IMR-90 (cell line): ENCODE data around the gene ANKRD6. TPM values are rescaled to one million over a fixed set of nuclear protein-coding genes. Genes with fewer than 3 reads are reported as not detected.
A peak's percentile ranks its signal among the peaks of the same experiment; 100 is the strongest.

Experiments used
- ATAC-seq: fragments of 200-7000 bp; cut with Tn5 transposase; 2 replicates; pipeline ENCODE4 v1.9.1; 2020; ENCODE audit warnings: low read depth, mild to moderate bottlenecking, moderate library complexity
- BruUV-seq: library from RNA; stranded (reverse); fragments of 400-500 nt; replicated peaks from 2 replicates; lab custom pipeline; 2021; lab: Mats Ljungman, UMichigan
- CTCF ChIA-PET: fragments of 300-600 bp; formaldehyde crosslinking; extraction: SDS; loops from one replicate; lab custom pipeline; 2021; ENCODE audit warnings: antibody characterized with exemption; lab: Yijun Ruan, JAX
- POLR2A ChIA-PET: fragments of 300-600 bp; sonication (Branson Sonifier 250); formaldehyde crosslinking; loops from one replicate; lab custom pipeline; 2022; ENCODE audit warnings: antibody characterized with exemption; ENCODE audit not compliant: unreplicated experiment; lab: Charles Lee
- DNase-seq: peaks from one replicate; pipeline ENCODE4 v3.0.0; 2013
- H2AFZ ChIP-seq: replicated peaks from 2 replicates; pipeline ENCODE3; 2013; ENCODE audit warnings: low read length, mild to moderate bottlenecking; ENCODE audit not compliant: poor library complexity
- H2AK5ac ChIP-seq: 2 replicates; pipeline ENCODE4 v1.6.1; 2013; ENCODE audit warnings: low read depth, low read length, inconsistent platforms
- H2AK9ac ChIP-seq: replicated peaks from 2 replicates; pipeline ENCODE3; 2013; ENCODE audit warnings: mild to moderate bottlenecking, low read depth, low read length, moderate library complexity; ENCODE audit not compliant: poor library complexity
- H2BK120ac ChIP-seq: 2 replicates; pipeline ENCODE4 v1.6.1; 2013; ENCODE audit warnings: low read depth, low read length, inconsistent platforms
- H2BK15ac ChIP-seq: 3 replicates; pipeline ENCODE4 v1.6.1; 2013; ENCODE audit warnings: low read depth, low read length, inconsistent platforms
- H2BK20ac ChIP-seq: 2 replicates; pipeline ENCODE4 v1.6.1; 2013; ENCODE audit warnings: low read depth, mild to moderate bottlenecking, inconsistent platforms, low read length, moderate library complexity
- H2BK5ac ChIP-seq: 2 replicates; pipeline ENCODE4 v1.6.1; 2013; ENCODE audit warnings: mild to moderate bottlenecking, low read depth, low read length, inconsistent platforms; ENCODE audit not compliant: poor library complexity, severe bottlenecking
- H3K14ac ChIP-seq: replicated peaks from 2 replicates; pipeline ENCODE4 v1.6.1; 2013; ENCODE audit warnings: low read depth, low read length, inconsistent platforms
- H3K18ac ChIP-seq: 2 replicates; pipeline ENCODE4 v1.6.1; 2013; ENCODE audit warnings: low read depth, low read length, control low read depth
- H3K23ac ChIP-seq: 2 replicates; pipeline ENCODE4 v1.6.1; 2013; ENCODE audit warnings: low read depth, low read length, inconsistent platforms
- H3K27ac ChIP-seq: 2 replicates; pipeline ENCODE4 v1.5.1; 2013; ENCODE audit warnings: mild to moderate bottlenecking, control low read depth, low read length; ENCODE audit not compliant: insufficient read depth
- H3K27me3 ChIP-seq: 2 replicates; pipeline ENCODE4 v1.6.1; 2013; ENCODE audit warnings: low read length; ENCODE audit not compliant: control insufficient read depth, insufficient read depth
- H3K36me3 ChIP-seq: 2 replicates; pipeline ENCODE4 v1.6.1; 2013; ENCODE audit warnings: low read length, mixed read lengths; ENCODE audit not compliant: control insufficient read depth, insufficient read depth
- H3K4ac ChIP-seq: 2 replicates; pipeline ENCODE4 v1.6.1; 2013; ENCODE audit warnings: low read depth, low read length, inconsistent platforms
- H3K4me1 ChIP-seq: 2 replicates; pipeline ENCODE4 v1.6.1; 2013; ENCODE audit warnings: low read length, mixed read lengths; ENCODE audit not compliant: control insufficient read depth, insufficient read depth
- H3K4me2 ChIP-seq: 2 replicates; pipeline ENCODE4 v1.6.1; 2013; ENCODE audit warnings: low read depth, mild to moderate bottlenecking, control low read depth, low read length, moderate library complexity
- H3K4me3 ChIP-seq: 2 replicates; pipeline ENCODE4 v1.5.1; 2013; ENCODE audit warnings: low read depth, mild to moderate bottlenecking, control low read depth, low read length, moderate library complexity; ENCODE audit not compliant: insufficient read depth
- H3K56ac ChIP-seq: 2 replicates; pipeline ENCODE4 v1.6.1; 2013; ENCODE audit warnings: low read length, inconsistent platforms; ENCODE audit not compliant: insufficient read depth; ENCODE audit errors: extremely low read depth
- H3K79me1 ChIP-seq, 2 experiments: 2 replicates each; pipeline ENCODE4 v1.6.1; 2013; ENCODE audit warnings: low read length in 2 of 2, inconsistent platforms in 1 of 2, low read depth in 1 of 2
- H3K9ac ChIP-seq: 2 replicates; pipeline ENCODE4 v1.6.1; 2013; ENCODE audit warnings: low read depth, low read length, control low read depth
- H3K9me1 ChIP-seq: 2 replicates; pipeline ENCODE4 v1.6.1; 2013; ENCODE audit warnings: low read length, inconsistent platforms; ENCODE audit not compliant: insufficient read depth
- H3K9me3 ChIP-seq: 2 replicates; pipeline ENCODE4 v1.6.1; 2013; ENCODE audit warnings: low read length; ENCODE audit not compliant: control insufficient read depth, insufficient read depth
- H4K20me1 ChIP-seq: 2 replicates; pipeline ENCODE4 v1.6.1; 2013; ENCODE audit warnings: low read length, inconsistent platforms; ENCODE audit not compliant: insufficient read depth
- H4K5ac ChIP-seq: 2 replicates; pipeline ENCODE4 v1.6.1; 2013; ENCODE audit warnings: mild to moderate bottlenecking, low read depth, low read length, control low read depth
- H4K8ac ChIP-seq, 2 experiments: 2 replicates each; pipeline ENCODE4 v1.6.1; 2013; ENCODE audit warnings: low read depth in 2 of 2, low read length in 2 of 2, control low read depth in 1 of 2, inconsistent platforms in 1 of 2
- H4K91ac ChIP-seq: 2 replicates; pipeline ENCODE4 v1.6.1; 2013; ENCODE audit warnings: low read depth, low read length, inconsistent platforms; ENCODE audit not compliant: insufficient read depth
- BHLHE40 ChIP-seq: fragments of 150-350 bp; IDR thresholded peaks from 2 replicates; pipeline ENCODE4 v1.6.1; 2016; ENCODE audit warnings: mild to moderate bottlenecking, low read depth, low read length
- CHD1 ChIP-seq: IDR thresholded peaks from 2 replicates; pipeline ENCODE4 v1.6.1; 2012; ENCODE audit warnings: low read depth, low read length, improper control_type of control experiment
- CTCF ChIP-seq: conservative IDR thresholded peaks from 2 replicates; pipeline ENCODE4 v1.5.1; 2012; ENCODE audit warnings: mild to moderate bottlenecking, low read depth, low read length, improper control_type of control experiment
- ELK1 ChIP-seq: fragments of 150-350 bp; IDR thresholded peaks from 2 replicates; pipeline ENCODE4 v1.6.1; 2016; ENCODE audit warnings: low read depth, mild to moderate bottlenecking, low read length, moderate library complexity, borderline replicate concordance
- FOS ChIP-seq: fragments of 150-350 bp; IDR thresholded peaks from 2 replicates; pipeline ENCODE4 v1.6.1; 2016; ENCODE audit warnings: low read depth, low read length
- MAFK ChIP-seq: IDR thresholded peaks from 2 replicates; pipeline ENCODE4 v1.6.1; 2012; ENCODE audit warnings: low read depth, low read length, improper control_type of control experiment
- MAZ ChIP-seq: IDR thresholded peaks from 2 replicates; pipeline ENCODE4 v1.6.1; 2012; ENCODE audit warnings: low read depth, mild to moderate bottlenecking, low read length, improper control_type of control experiment, moderate library complexity, borderline replicate concordance
- NFE2L2 ChIP-seq: fragments of 150-350 bp; IDR thresholded peaks from 2 replicates; pipeline ENCODE4 v1.6.1; 2016; ENCODE audit warnings: low read depth, mild to moderate bottlenecking, low read length
- POLR2A ChIP-seq: IDR thresholded peaks from 2 replicates; pipeline ENCODE4 v1.6.1; 2012; ENCODE audit warnings: mild to moderate bottlenecking, low read depth, low read length
- RAD21 ChIP-seq: IDR thresholded peaks from 2 replicates; pipeline ENCODE4 v1.6.1; 2012; ENCODE audit warnings: low read length, improper control_type of control experiment
- RCOR1 ChIP-seq: IDR thresholded peaks from 2 replicates; pipeline ENCODE4 v1.6.1; 2012; ENCODE audit warnings: mild to moderate bottlenecking, low read length, improper control_type of control experiment; ENCODE audit not compliant: insufficient replicate concordance
- RFX5 ChIP-seq: IDR thresholded peaks from 2 replicates; pipeline ENCODE4 v1.8.0; 2012; ENCODE audit warnings: low read depth, mild to moderate bottlenecking, low read length, moderate library complexity
- SMC3 ChIP-seq: fragments of 150-350 bp; IDR thresholded peaks from 2 replicates; pipeline ENCODE4 v1.6.1; 2016; ENCODE audit warnings: low read depth, mild to moderate bottlenecking, antibody characterized with exemption, low read length, moderate library complexity
- WGBS, 2 experiments: methylation state at CpG; one replicate each; pipeline versions ENCODE4 v1.1.5 to v1.1.7; 2013; ENCODE audit warnings: missing lambda C conversion rate in 2 of 2; ENCODE audit not compliant: insufficient read length in 1 of 2; ENCODE audit errors: extremely low coverage in 2 of 2; 5-methylcytosine and 5-hydroxymethylcytosine counted together
- dilution Hi-C: fragments of 300-500 bp; cut with HindIII; formaldehyde crosslinking; loops from one replicate; pipeline ENCODE4 v1.14.3; 2018; ENCODE audit warnings: low sequenced_read_pairs; ENCODE audit not compliant: unreplicated experiment
- in situ Hi-C: fragments of 300-500 bp; cut with MboI; formaldehyde crosslinking; loops from 3 replicates; pipeline ENCODE4 v1.14.3; 2019; ENCODE audit warnings: low sequenced_read_pairs, inconsistent platforms, mixed read lengths
- intact Hi-C: fragments of 100-400 bp; cut with micrococcal nuclease; formaldehyde crosslinking; loops from 2 replicates; pipeline ENCODE4 v1.10.0; 2022
- polyA plus RNA-seq, 3 experiments: library from polyadenylated mRNA; depleted of rRNA; stranded (reverse); fragments of >200 nt; gene quantifications; 2 replicates each; pipeline ENCODE4 v1.2.3, GENCODE V29; 2012; ENCODE audit warnings: low replicate concordance in 1 of 3
- total RNA-seq: library from RNA; depleted of rRNA; stranded (reverse); fragments of >200 nt; gene quantifications from 2 replicates; pipeline ENCODE4 v1.2.3, GENCODE V29; 2012

Gene ANKRD6
- total and polyA plus RNA-seq, 2 of the 4 experiments (the other 2 are of a cell fraction): 0.12 to 0.18 TPM

- no peak overlapping the region for H2BK20ac ChIP-seq
- no peak overlapping the region for H4K8ac ChIP-seq
- no peak overlapping the region for H2BK5ac ChIP-seq
- no peaks in the 10 kb centered on the region for H3K79me1 ChIP-seq
- H3K9me1 ChIP-seq: 0 out of 2 replicates have a peak, but pooled peaks cover 6% of the 10 kb centered on the region
- H4K5ac ChIP-seq: no peak overlapping the region
- no peak overlapping the region for H3K27ac ChIP-seq
- no peak overlapping the region for H3K4ac ChIP-seq
- no peak overlapping the region for H2AK5ac ChIP-seq
- in situ Hi-C loops (loop anchor here (25.0 kb wide), 1 partner anchor 632 kb away; no protein-coding TSS in a partner anchor), dilution Hi-C loops (no loop called here), intact Hi-C loops (no loop called here)
- POLR2A ChIA-PET: no interaction called here
- no peaks in the 10 kb centered on the region; the same call in 1 of the 2 replicates for H3K27me3 ChIP-seq
- DNase-seq: no peak
- H3K9me3 ChIP-seq: no peaks in the 10 kb centered on the region
- no peaks in the 10 kb centered on the region for H4K20me1 ChIP-seq
- no TSS peak for BruUV-seq
- no peak overlapping the region for H3K14ac ChIP-seq
- no peak overlapping the region for H2AK9ac ChIP-seq
- H3K56ac ChIP-seq: no peak overlapping the region
- TF ChIP-seq MAFK (no peak), FOS (no peak), RFX5 (no peak), RAD21 (no peak), NFE2L2 (no peak), RCOR1 (no peak), BHLHE40 (no peak), SMC3 (no peak), POLR2A (no peak), CHD1 (no peak), CTCF (no peak), MAZ (no peak), ELK1 (no peak)
- CTCF ChIA-PET: no interaction called here
- no peak overlapping the region for H3K4me2 ChIP-seq
- no peak overlapping the region for H2AFZ ChIP-seq
- H3K36me3 ChIP-seq: no peaks in the 10 kb centered on the region
- no peaks in the 10 kb centered on the region for H3K4me1 ChIP-seq
- H3K23ac ChIP-seq: no peak overlapping the region
- H3K18ac ChIP-seq: no peak overlapping the region
- no peak overlapping the region for H2BK120ac ChIP-seq
- H3K4me3 ChIP-seq: no peak overlapping the region
- no peak overlapping the region for H3K9ac ChIP-seq
- H4K91ac ChIP-seq: no peak overlapping the region
- no CpG with 5 or more reads among the region's 6 CpGs for WGBS, 2 experiments
- peak; percentile 49 for ATAC-seq
- no peak overlapping the region for H2BK15ac ChIP-seq
Measured at GRCh38 chr6:89619567-89619966, 186.6 kb downstream of the ANKRD6 start.
